Endothelial cell (in vitro differentiated cells): ENCODE results near the gene SLC38A11. TPM values are rescaled to one million over a fixed set of nuclear protein-coding genes. Genes with fewer than 3 reads are reported as not detected.
"Not testable (repeated sequence)": the region's sequence is repeated elsewhere in the genome, so short reads cannot be mapped to it uniquely, and the experiment has no call there.

Experiments
- DNase-seq: peaks from one replicate; pipeline ENCODE4 v3.0.0; 2021; ENCODE audit warnings: low spot score
- H3K27ac Mint-ChIP-seq: one replicate; pipeline ENCODE4 v1.8.0; 2021; ENCODE audit warnings: mixed read lengths, inconsistent platforms; ENCODE audit not compliant: unreplicated experiment
- H3K27me3 Mint-ChIP-seq: one replicate; pipeline ENCODE4 v1.8.0; 2021; ENCODE audit warnings: mild to moderate bottlenecking, moderate library complexity, mixed read lengths, inconsistent platforms; ENCODE audit not compliant: unreplicated experiment
- H3K36me3 Mint-ChIP-seq: one replicate; pipeline ENCODE4 v1.8.0; 2021; ENCODE audit warnings: mild to moderate bottlenecking, low read depth, mixed read lengths, inconsistent platforms; ENCODE audit not compliant: unreplicated experiment
- H3K4me1 Mint-ChIP-seq: one replicate; pipeline ENCODE4 v1.8.0; 2021; ENCODE audit warnings: mild to moderate bottlenecking, mixed read lengths, inconsistent platforms; ENCODE audit not compliant: unreplicated experiment
- H3K4me3 Mint-ChIP-seq: one replicate; pipeline ENCODE4 v1.8.0; 2021; ENCODE audit warnings: mild to moderate bottlenecking, mixed read lengths, inconsistent platforms; ENCODE audit not compliant: unreplicated experiment
- H3K9me3 Mint-ChIP-seq: one replicate; pipeline ENCODE4 v1.8.0; 2021; ENCODE audit warnings: mixed read lengths, inconsistent platforms; ENCODE audit not compliant: unreplicated experiment
- CTCF ChIP-seq: fragments of 200-600 bp; sonication (generic); IDR thresholded peaks from one replicate; pipeline ENCODE4 v1.5.0; 2021; ENCODE audit warnings: antibody characterized with exemption; ENCODE audit not compliant: unreplicated experiment
- total RNA-seq: library from RNA; stranded (reverse); fragmentation: NEBNext Ultra II Directional; extraction: Animal tissue kit (Norgen Biotek cat#: 25700); gene quantifications from one replicate; pipeline ENCODE4 v1.2.1, GENCODE V29; 2021; ENCODE audit not compliant: unreplicated experiment

The SLC38A11 gene
- total RNA-seq, 1 donor from 2014 or later, result not detected

GRCh38 chr2:164869420-164869772 lies 85.9 kb downstream of the SLC38A11 start:
- Mint-ChIP-seq H3K27ac (no peak overlapping the region), H3K4me3 (no peak overlapping the region), H3K9me3 (no peaks in the 10 kb centered on the region), H3K4me1 (no peaks in the 10 kb centered on the region), H3K36me3 (no peaks in the 10 kb centered on the region), H3K27me3 (no peaks in the 10 kb centered on the region)
- TF ChIP-seq CTCF, result no peak
- DNase-seq, result no peak

- H3K4me1 Mint-ChIP-seq, result no peaks in the 10 kb centered on the region
- H3K4me3 Mint-ChIP-seq, result no peak overlapping the region
- H3K9me3 Mint-ChIP-seq, result no peaks in the 10 kb centered on the region
- DNase-seq, result no peak
- no peak overlapping the region for H3K27ac Mint-ChIP-seq
- no peak for TF ChIP-seq CTCF
- H3K27me3 Mint-ChIP-seq, result no peaks in the 10 kb centered on the region
- H3K36me3 Mint-ChIP-seq, result no peaks in the 10 kb centered on the region
These were observed 86.5 kb downstream of the SLC38A11 start for GRCh38 chr2:164868563-164869419.

- TF ChIP-seq CTCF, result no peak
- Mint-ChIP-seq H3K27ac (no peak overlapping the region), H3K36me3 (no peaks in the 10 kb centered on the region), H3K4me3 (no peak overlapping the region), H3K4me1 (no peaks in the 10 kb centered on the region), H3K9me3 (no peaks in the 10 kb centered on the region), H3K27me3 (no peaks in the 10 kb centered on the region)
- no peak for DNase-seq
These were observed 87.4 kb downstream of the SLC38A11 start for GRCh38 chr2:164867779-164868397.

GRCh38 chr2:164866381-164866780 lies 88.9 kb downstream of the SLC38A11 start:
- H3K9me3 Mint-ChIP-seq, H3K36me3 Mint-ChIP-seq, H3K27me3 Mint-ChIP-seq, H3K27ac Mint-ChIP-seq, DNase-seq, H3K4me3 Mint-ChIP-seq, H3K4me1 Mint-ChIP-seq: not testable (repeated sequence)

GRCh38 chr2:164860694-164861042 lies 94.7 kb downstream of the SLC38A11 start:
- no peak for DNase-seq
- H3K4me1 Mint-ChIP-seq, result no peaks in the 10 kb centered on the region
- H3K4me3 Mint-ChIP-seq, result no peak overlapping the region
- H3K9me3 Mint-ChIP-seq, result no peaks in the 10 kb centered on the region
- no peaks in the 10 kb centered on the region for H3K36me3 Mint-ChIP-seq
- TF ChIP-seq CTCF, result no peak
- no peaks in the 10 kb centered on the region for H3K27me3 Mint-ChIP-seq
- H3K27ac Mint-ChIP-seq, result no peak overlapping the region

- not testable (repeated sequence) for H3K9me3 Mint-ChIP-seq, H3K4me1 Mint-ChIP-seq, H3K27ac Mint-ChIP-seq, H3K4me3 Mint-ChIP-seq, H3K36me3 Mint-ChIP-seq, H3K27me3 Mint-ChIP-seq, DNase-seq
These were observed 95.2 kb downstream of the SLC38A11 start for GRCh38 chr2:164859906-164860693.
